Testis (tissue), 5 donors: ENCODE data around the gene POPDC2. TPM values are rescaled to one million over a fixed set of nuclear protein-coding genes. Genes with fewer than 3 reads are reported as not detected.
A peak's percentile ranks its signal among the peaks of the same experiment; 100 is the strongest.

Source experiments
- DNase-seq: peaks from one replicate; pipeline ENCODE4 v3.0.0-alpha.2; 2019
- H3K27ac ChIP-seq, 2 donors: fragments of 200-600 bp; sonication (generic); one replicate each; pipeline ENCODE4 v1.5.1; 2019
- H3K27me3 ChIP-seq: fragments of 200-600 bp; sonication (generic); one replicate; pipeline ENCODE4 v1.5.1; 2019
- H3K36me3 ChIP-seq: fragments of 200-600 bp; sonication (generic); one replicate; pipeline ENCODE4 v1.5.1; 2017; ENCODE audit warnings: low read depth; ENCODE audit errors: missing control alignments
- H3K4me1 ChIP-seq: fragments of 200-600 bp; sonication (generic); one replicate; pipeline ENCODE4 v1.5.1; 2019
- H3K4me3 ChIP-seq, 2 donors: fragments of 200-600 bp; sonication (generic); one replicate each; pipeline ENCODE4 v1.5.1; 2017 to 2019
- H3K9me3 ChIP-seq: fragments of 200-600 bp; sonication (generic); one replicate; pipeline ENCODE4 v1.5.1; 2017
- POLR2A ChIP-seq: fragments of 450-650 bp; IDR thresholded peaks from one replicate; pipeline ENCODE4 v1.6.1; 2017; ENCODE audit warnings: antibody characterized with exemption, mild to moderate bottlenecking, moderate library complexity
- WGBS, 2 donors: methylation state at CpG; one replicate each; pipeline ENCODE4 v1.1.5; 2018; 5-methylcytosine and 5-hydroxymethylcytosine counted together
- intact Hi-C: fragments of 100-400 bp; cut with DNase I; formaldehyde crosslinking; loops from one replicate; pipeline ENCODE4 v1.15.1; 2023; ENCODE audit warnings: low total_unique reads
- long read RNA-seq, 2 donors: transcript quantifications; one replicate each; lab custom pipeline, GENCODE V29; 2026
- polyA plus RNA-seq: library from polyadenylated mRNA; stranded (reverse); fragments of 350-450 nt; fragmentation: Illumina TruSeq; extraction: RNeasy Lipid Tissue Mini Kit (QIAGEN cat#74804); gene quantifications from one replicate; pipeline ENCODE4 v1.2.3, GENCODE V29; 2014; ENCODE audit warnings: low read depth, low replicate concordance; ENCODE audit not compliant: insufficient read depth
- total RNA-seq, 2 donors: library from RNA; depleted of rRNA; stranded (reverse); fragments of >200 nt; gene quantifications; one replicate each; pipeline ENCODE4 v1.2.3, GENCODE V29; 2016
- TF ChIP-seq, protein P1 (sequence below), 3 experiments: fragments of 450-650 bp in 2 of 3; fragments of 200-600 bp in 1 of 3; sonication (generic) in 1 of 3; IDR thresholded peaks; one replicate each; pipeline ENCODE4 v1.5.1; 2016 to 2019; ENCODE audit warnings: antibody characterized with exemption in 3 of 3, mild to moderate bottlenecking in 2 of 3, moderate library complexity in 1 of 3

Gene POPDC2, protein sequence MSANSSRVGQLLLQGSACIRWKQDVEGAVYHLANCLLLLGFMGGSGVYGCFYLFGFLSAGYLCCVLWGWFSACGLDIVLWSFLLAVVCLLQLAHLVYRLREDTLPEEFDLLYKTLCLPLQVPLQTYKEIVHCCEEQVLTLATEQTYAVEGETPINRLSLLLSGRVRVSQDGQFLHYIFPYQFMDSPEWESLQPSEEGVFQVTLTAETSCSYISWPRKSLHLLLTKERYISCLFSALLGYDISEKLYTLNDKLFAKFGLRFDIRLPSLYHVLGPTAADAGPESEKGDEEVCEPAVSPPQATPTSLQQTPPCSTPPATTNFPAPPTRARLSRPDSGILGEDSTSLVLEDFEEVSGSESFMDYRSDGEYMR
- total RNA-seq: 1 to 10 TPM; 4.1 to 5.7 TPM
- 8.0 TPM for polyA plus RNA-seq
- long read RNA-seq, donor 1: 0 reads
- long read RNA-seq, donor 2: 0 reads

DNA sequence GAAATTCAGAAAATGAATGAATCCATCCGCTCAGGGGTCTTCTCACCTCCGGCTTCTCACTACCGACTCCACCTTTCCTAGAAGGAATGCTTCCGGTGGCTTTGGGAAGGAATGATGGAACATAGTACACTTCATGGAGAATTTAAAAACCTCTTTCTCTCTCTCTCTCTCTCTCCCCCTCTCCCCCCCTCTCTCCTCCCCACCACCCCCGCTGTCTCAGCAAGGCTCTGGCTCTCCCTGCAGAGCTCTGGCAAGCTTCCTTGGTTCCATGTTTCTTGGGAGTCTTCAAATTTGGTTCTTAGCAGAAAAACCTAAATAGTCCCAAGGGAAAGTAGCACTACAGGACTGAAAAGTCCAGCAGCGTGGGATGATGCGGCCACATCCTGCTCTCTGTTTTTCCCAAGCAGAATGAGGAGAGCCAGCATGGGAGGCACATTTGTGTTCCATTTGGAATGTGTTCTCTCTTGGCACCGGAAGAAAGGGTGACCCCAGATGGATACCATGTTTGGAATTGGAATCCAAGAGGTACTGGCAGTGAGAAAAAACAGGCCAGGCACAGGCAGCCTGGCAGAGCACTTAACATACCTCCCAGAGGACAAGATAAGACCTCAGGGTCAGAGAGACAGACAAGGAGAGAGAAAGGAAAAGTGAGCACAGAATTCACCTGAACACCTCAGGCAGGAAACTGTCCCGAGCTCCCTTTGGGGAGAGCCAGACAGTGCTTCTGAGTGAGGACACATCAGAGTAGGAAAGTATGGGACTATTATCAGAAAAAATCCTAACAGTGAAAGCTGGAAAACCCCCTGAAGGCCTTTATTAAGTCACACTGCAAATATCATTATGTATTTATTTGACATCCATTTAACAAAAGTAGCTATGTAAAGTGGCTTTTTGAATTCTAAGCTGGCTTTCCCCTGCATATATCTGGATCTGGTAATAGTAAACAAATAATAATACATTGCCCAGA is at the start of gene POPDC2:
Gene POPDC2 (minus strand): TSS at position 116 of the 967 bp plus-strand sequence. CDS start 166 bp downstream, outside the sequence.
- no peaks in the 10 kb centered on the region for H3K36me3 ChIP-seq
- peaks cover 28% of the 10 kb centered on the region for H3K4me1 ChIP-seq
- H3K27ac ChIP-seq: peak within 1 kb of the TSS; percentile 6 to 71
- no peak within 1 kb of the TSS for H3K4me3 ChIP-seq
- no peak for TF ChIP-seq POLR2A
- TF ChIP-seq, protein P1, sequence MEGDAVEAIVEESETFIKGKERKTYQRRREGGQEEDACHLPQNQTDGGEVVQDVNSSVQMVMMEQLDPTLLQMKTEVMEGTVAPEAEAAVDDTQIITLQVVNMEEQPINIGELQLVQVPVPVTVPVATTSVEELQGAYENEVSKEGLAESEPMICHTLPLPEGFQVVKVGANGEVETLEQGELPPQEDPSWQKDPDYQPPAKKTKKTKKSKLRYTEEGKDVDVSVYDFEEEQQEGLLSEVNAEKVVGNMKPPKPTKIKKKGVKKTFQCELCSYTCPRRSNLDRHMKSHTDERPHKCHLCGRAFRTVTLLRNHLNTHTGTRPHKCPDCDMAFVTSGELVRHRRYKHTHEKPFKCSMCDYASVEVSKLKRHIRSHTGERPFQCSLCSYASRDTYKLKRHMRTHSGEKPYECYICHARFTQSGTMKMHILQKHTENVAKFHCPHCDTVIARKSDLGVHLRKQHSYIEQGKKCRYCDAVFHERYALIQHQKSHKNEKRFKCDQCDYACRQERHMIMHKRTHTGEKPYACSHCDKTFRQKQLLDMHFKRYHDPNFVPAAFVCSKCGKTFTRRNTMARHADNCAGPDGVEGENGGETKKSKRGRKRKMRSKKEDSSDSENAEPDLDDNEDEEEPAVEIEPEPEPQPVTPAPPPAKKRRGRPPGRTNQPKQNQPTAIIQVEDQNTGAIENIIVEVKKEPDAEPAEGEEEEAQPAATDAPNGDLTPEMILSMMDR (IDR thresholded peaks at IDR 0.05): no peak
- intact Hi-C loops: no loop called here
- DNase-seq: no peak
- H3K27me3 ChIP-seq: no peaks in the 10 kb centered on the region
- no peaks in the 10 kb centered on the region for H3K9me3 ChIP-seq
- 55 to 72% methylated on average over 8 to 9 of the region's 9 CpGs for WGBS, 2 donors

DNA sequence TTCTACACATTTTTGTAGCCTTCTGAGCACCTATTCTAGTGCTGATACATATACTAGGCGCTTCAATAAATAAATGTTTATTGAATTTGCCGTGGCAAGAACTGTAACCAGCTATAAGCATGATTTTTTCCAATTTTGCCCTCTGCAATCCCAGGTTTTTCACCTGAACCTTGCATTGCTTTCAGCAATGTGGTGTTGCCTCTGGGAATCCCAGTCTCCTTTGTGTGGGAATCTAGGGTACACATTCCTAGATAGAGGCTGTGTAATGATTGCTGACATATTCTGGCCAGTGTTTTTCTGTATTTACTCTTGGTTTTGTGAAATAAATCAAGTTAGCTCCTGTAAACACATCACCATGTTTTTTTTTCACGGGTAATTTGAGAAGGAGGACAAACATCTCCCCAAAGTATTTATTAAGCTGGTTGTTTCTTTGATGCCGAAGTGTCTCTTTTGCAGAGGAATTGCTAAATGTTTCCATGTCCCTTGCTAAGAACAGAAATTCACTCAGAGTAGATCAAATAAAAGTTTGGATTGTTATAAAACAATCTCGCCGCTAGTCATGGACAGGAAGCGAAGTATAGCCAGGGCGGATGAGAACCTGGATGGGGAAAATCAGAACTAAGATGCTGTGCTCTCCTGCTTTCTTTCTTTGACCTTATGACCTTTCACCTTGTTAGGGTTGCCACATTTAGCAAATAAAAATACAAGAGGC is 43.6 kb upstream of the POPDC2 start:
- no peaks in the 10 kb centered on the region for H3K27me3 ChIP-seq
- 39 to 47% methylated on average over 8 of the region's 8 CpGs for WGBS, 2 donors
- DNase-seq: no peak
- no peaks in the 10 kb centered on the region for H3K36me3 ChIP-seq
- TF ChIP-seq POLR2A: no peak
- TF ChIP-seq, protein P1 (IDR thresholded peaks at IDR 0.05): no peak
- H3K27ac ChIP-seq: no peak overlapping the region
- no peaks in the 10 kb centered on the region for H3K9me3 ChIP-seq
- no peaks in the 10 kb centered on the region for H3K4me1 ChIP-seq
- peak overlapping the region; percentile 55 to 64 for H3K4me3 ChIP-seq
- intact Hi-C loops: no loop called here

DNA sequence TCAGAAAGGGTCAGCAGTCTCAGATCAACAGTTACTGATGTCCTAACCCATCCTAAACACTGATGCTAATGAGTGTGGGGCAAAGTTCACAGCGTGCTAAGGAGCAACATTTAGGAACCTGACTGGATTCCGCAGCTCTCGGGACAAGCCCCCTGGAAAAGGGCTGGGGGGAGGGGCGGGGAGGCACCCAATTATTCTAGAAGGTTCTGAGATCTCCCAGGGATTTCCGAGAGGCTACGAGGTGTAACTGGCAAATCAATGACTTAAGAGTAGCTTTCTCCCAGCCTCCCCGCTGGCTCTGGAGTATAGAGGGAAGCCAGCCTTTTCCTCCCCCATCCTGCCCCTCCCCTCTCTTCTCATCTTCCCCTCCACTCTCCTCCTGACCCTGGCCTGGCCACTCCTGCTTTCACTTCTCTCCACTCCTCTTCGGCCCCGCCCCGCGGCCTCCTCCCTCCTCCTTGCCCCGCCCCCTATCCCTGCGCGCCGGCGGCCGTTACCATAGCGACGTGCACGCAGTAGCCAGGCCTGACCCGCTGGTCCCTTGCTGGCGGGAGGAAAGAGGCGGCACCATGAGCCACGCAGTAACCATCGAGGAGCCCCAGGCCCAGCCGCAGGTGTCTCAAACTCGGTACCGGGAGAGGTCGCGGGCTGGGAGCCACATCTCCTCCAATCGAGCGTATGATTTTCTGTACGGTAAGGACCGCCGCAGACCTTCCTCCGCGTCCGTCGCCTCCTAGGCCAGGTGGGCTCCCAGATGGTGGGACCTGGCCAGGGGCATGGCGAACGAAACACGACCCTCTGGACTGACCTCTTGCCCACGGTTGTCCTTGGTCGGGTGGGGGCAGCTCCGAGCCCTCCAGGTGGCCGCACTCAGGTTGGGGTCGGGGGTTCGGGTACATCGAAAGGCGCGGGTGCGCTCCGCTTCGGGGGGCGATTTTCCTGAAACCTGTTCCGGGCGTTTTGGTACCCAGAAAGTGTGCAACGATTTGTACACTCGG is 42.4 kb upstream of the POPDC2 start, which contains the start of gene CFAP91:
Gene CFAP91 (plus strand): TSS at position 493 of the 998 bp plus-strand sequence. CDS start 77 bp downstream, at position 570.
- no peaks in the 10 kb centered on the region for H3K9me3 ChIP-seq
- intact Hi-C loops: no loop called here
- H3K27ac ChIP-seq: peak within 1 kb of the TSS in 1 of 2 donors; percentile 54
- no peak for TF ChIP-seq POLR2A
- TF ChIP-seq, protein P1 (IDR thresholded peaks at IDR 0.05): no peak
- peak; percentile 99 for DNase-seq
- H3K27me3 ChIP-seq: no peaks in the 10 kb centered on the region
- no peaks in the 10 kb centered on the region for H3K36me3 ChIP-seq
- 1 to 4% methylated on average over 25 to 57 of the region's 59 CpGs for WGBS, 2 donors
- H3K4me1 ChIP-seq: no peaks in the 10 kb centered on the region
- peak within 1 kb of the TSS; percentile 55 to 64 for H3K4me3 ChIP-seq
